ENCODE measurements around the gene TUBB4A. TPM values are rescaled to one million over a fixed set of nuclear protein-coding genes. Genes with fewer than 3 reads are reported as not detected.

The TUBB4A gene
- total RNA-seq, 1 experiment from 2014 or later: 0.87 TPM

GRCh38 chr19:6495947-6496346 is 6.2 kb downstream of the TUBB4A start:
- DNase-seq (ENCODE audit: low spot score): no peak

- no peak for DNase-seq (ENCODE audit: low spot score)
These were observed 7.6 kb downstream of the TUBB4A start for GRCh38 chr19:6494438-6495036.

GRCh38 chr19:6491802-6492592 is 10.1 kb downstream of the TUBB4A start:
- DNase-seq (ENCODE audit: low spot score): no peak

GRCh38 chr19:6490134-6490533 is 12.0 kb downstream of the TUBB4A start:
- no peak for DNase-seq (ENCODE audit: low spot score)

GRCh38 chr19:6489278-6490061 is 12.6 kb downstream of the TUBB4A start:
- DNase-seq (ENCODE audit: low spot score): no peak

GRCh38 chr19:6484831-6485230 is 17.3 kb downstream of the TUBB4A start:
- DNase-seq (ENCODE audit: low spot score): no peak

GRCh38 chr19:6484230-6484629 is 17.9 kb downstream of the TUBB4A start:
- no peak for DNase-seq (ENCODE audit: low spot score)

GRCh38 chr19:6483235-6483634 is 18.9 kb downstream of the TUBB4A start:
- no peak for DNase-seq (ENCODE audit: low spot score)

GRCh38 chr19:6482343-6482686 is 19.8 kb downstream of the TUBB4A start:
- DNase-seq (ENCODE audit: low spot score): no peak

GRCh38 chr19:6481541-6482342 is 20.4 kb downstream of the TUBB4A start, which contains the start of gene DENND1C:
TSS of gene DENND1C (minus strand) at chr19:6481787. CDS start at chr19:6481695, 92 bp downstream.
- DNase-seq (ENCODE audit: low spot score): no peak

- no peak for DNase-seq (ENCODE audit: low spot score)
These were observed 21.2 kb downstream of the TUBB4A start for GRCh38 chr19:6480848-6481415.

GRCh38 chr19:6479836-6480398 is 22.2 kb downstream of the TUBB4A start:
- DNase-seq (ENCODE audit: low spot score): no peak

- DNase-seq (ENCODE audit: low spot score): no peak
These were observed 23.3 kb downstream of the TUBB4A start for GRCh38 chr19:6478815-6479214.

- no peak for DNase-seq (ENCODE audit: low spot score)
These were observed 25.1 kb downstream of the TUBB4A start for GRCh38 chr19:6476896-6477431.

GRCh38 chr19:6476155-6476895 is 25.8 kb downstream of the TUBB4A start:
- DNase-seq (ENCODE audit: low spot score): no peak

- no peak for DNase-seq (ENCODE audit: low spot score)
These were observed 26.6 kb downstream of the TUBB4A start for GRCh38 chr19:6475321-6476108.

GRCh38 chr19:6473647-6474046 is 28.5 kb downstream of the TUBB4A start:
- DNase-seq (ENCODE audit: low spot score): no peak

GRCh38 chr19:6472713-6473112 is 29.4 kb downstream of the TUBB4A start:
- no peak for DNase-seq (ENCODE audit: low spot score)

- no peak for DNase-seq (ENCODE audit: low spot score)
These were observed 31.0 kb downstream of the TUBB4A start for GRCh38 chr19:6471076-6471475.

All from H4 (cell line).